OCI-LY7 (cell line): Measurements from ENCODE around the gene E2F6.

Source experiments
- EZH2phosphoT487 ChIP-seq: fragments of 200-600 bp; sonication (generic); IDR thresholded peaks from 2 replicates; pipeline ENCODE4 v1.6.1; 2018; ENCODE audit warnings: low read depth, borderline replicate concordance, mild to moderate bottlenecking, mixed run types, antibody characterized with exemption, low read length, moderate library complexity, mixed read lengths
- TF ChIP-seq, protein P1 (sequence below): fragments of 200-600 bp; sonication (generic); conservative IDR thresholded peaks from 2 replicates; pipeline ENCODE4 v1.5.1; 2014; ENCODE audit warnings: mild to moderate bottlenecking, antibody characterized with exemption, low read length, moderate library complexity, mixed read lengths

DNA sequence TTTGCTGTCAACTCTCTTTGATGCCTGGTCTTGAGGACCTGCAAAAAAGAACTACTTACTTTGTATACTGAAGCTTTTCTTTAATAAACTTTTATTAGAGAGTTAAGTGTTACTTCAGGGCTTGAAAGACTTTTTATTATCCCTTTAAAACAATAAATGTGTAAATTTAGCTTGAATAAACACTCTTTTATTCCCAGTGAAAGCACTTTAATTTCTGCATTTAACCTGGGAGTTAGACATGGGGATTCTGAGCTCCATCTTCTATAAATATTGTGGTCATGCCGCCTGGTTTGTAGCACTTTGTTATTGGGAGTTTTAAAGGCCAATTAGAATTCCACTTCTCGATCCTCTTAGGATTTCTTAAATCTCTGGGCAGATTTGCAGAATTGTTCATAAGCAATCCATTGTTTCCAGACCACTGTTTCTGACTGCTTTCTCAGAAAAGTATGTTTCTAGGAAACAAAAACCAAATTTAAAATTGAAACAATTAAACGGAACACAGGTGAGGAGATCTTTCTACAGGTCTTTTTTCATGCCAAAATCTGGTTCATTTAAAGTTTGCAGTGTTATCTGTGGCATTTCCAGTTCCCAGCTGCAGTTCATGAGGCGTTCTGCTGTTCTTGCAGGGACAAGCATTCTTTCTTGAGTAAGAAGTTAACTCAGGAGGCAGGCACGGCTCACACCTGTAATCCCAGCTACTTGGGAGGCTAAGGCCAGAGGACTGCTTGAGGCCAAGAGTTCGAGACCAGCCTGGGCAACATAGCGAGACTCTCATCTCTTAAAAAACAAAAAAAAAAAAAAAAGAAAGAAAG, 18.1 kb upstream of the E2F6 start:
- TF ChIP-seq, protein P1, sequence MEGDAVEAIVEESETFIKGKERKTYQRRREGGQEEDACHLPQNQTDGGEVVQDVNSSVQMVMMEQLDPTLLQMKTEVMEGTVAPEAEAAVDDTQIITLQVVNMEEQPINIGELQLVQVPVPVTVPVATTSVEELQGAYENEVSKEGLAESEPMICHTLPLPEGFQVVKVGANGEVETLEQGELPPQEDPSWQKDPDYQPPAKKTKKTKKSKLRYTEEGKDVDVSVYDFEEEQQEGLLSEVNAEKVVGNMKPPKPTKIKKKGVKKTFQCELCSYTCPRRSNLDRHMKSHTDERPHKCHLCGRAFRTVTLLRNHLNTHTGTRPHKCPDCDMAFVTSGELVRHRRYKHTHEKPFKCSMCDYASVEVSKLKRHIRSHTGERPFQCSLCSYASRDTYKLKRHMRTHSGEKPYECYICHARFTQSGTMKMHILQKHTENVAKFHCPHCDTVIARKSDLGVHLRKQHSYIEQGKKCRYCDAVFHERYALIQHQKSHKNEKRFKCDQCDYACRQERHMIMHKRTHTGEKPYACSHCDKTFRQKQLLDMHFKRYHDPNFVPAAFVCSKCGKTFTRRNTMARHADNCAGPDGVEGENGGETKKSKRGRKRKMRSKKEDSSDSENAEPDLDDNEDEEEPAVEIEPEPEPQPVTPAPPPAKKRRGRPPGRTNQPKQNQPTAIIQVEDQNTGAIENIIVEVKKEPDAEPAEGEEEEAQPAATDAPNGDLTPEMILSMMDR, result no peak
- TF ChIP-seq EZH2phosphoT487, result no peak
